ENCODE data around the gene ULK1.

ULK1 gene

DNA sequence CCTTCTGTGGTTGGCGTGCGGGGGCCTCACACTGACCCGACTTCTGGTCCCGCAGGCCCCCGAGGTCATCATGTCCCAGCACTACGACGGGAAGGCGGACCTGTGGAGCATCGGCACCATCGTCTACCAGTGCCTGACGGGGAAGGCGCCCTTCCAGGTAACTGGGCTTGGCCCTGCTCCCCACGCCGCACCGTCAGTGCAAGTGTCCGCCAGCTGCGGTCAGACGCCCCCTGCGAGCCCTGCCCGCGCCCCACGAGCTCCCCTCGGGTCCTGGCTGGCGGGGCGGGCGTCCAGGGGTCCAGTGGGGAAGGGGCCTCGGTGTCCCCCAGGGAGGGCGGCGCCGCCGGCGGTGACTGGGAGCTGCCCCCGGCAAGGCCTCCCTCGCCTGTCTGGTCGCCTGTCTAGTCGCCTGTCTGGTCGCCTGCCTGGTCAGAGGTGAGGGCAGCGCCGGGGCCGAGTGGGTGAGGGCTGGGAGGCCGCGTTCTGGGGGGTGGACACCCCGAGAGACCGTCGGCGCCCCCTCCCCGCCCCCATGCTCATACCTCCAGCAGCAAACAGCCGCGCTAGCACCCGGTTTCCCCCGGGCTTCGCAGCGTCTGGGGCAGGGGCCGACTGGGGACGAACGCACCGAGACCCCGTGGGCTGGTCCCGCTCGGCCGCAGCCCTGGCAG, 14.8 kb downstream of the ULK1 start:
- CTCF ChIA-PET: no interaction called here
- H3K36me3 ChIP-seq (ENCODE audit: control insufficient read depth in 2 of 2, insufficient read depth in 1 of 2, low read length in 2 of 2): peaks cover 0 to 79% of the 10 kb centered on the region in 2 experiments; a peak in 2 of 3 replicates
- POLR2A ChIA-PET: no interaction called here
- TF ChIP-seq ZBTB20 (tag by site-specific recombination; IDR thresholded peaks at IDR 0.05) (no peak), ZFHX2 (tag by site-specific recombination; conservative IDR thresholded peaks at IDR 0.05) (no peak), MYNN (tag by site-specific recombination; IDR thresholded peaks at IDR 0.05; ENCODE audit: borderline replicate concordance) (no peak), ZNF549 (tag by site-specific recombination; IDR thresholded peaks at IDR 0.05) (no peak), ZNF701 (tag by site-specific recombination; IDR thresholded peaks at IDR 0.05) (no peak), ZNF239 (tag by site-specific recombination; IDR thresholded peaks at IDR 0.05) (no peak), ZNF658 (tag by site-specific recombination; IDR thresholded peaks at IDR 0.05) (no peak), ZNF560 (tag by site-specific recombination; IDR thresholded peaks at IDR 0.05; ENCODE audit: borderline replicate concordance) (no peak), PRDM1 (tag by site-specific recombination; IDR thresholded peaks at IDR 0.05) (no peak), ZNF366 (tag by site-specific recombination; conservative IDR thresholded peaks at IDR 0.05) (no peak), ZNF529 (tag by site-specific recombination; IDR thresholded peaks at IDR 0.05; ENCODE audit: insufficient replicate concordance) (no peak), ZFP41 (tag by site-specific recombination; IDR thresholded peaks at IDR 0.05; ENCODE audit: borderline replicate concordance) (no peak), ZNF169 (tag by site-specific recombination; IDR thresholded peaks at IDR 0.05) (no peak), REPIN1 (tag by site-specific recombination; IDR thresholded peaks at IDR 0.05; ENCODE audit: low read depth) (no peak), ZNF157 (tag by site-specific recombination; IDR thresholded peaks at IDR 0.05) (no peak), ZNF707 (tag by site-specific recombination; IDR thresholded peaks at IDR 0.05) (no peak), ZNF596 (tag by site-specific recombination; IDR thresholded peaks at IDR 0.05) (no peak), ZNF335 (tag by site-specific recombination; conservative IDR thresholded peaks at IDR 0.05) (no peak)
- TF ChIP-seq, protein P1, sequence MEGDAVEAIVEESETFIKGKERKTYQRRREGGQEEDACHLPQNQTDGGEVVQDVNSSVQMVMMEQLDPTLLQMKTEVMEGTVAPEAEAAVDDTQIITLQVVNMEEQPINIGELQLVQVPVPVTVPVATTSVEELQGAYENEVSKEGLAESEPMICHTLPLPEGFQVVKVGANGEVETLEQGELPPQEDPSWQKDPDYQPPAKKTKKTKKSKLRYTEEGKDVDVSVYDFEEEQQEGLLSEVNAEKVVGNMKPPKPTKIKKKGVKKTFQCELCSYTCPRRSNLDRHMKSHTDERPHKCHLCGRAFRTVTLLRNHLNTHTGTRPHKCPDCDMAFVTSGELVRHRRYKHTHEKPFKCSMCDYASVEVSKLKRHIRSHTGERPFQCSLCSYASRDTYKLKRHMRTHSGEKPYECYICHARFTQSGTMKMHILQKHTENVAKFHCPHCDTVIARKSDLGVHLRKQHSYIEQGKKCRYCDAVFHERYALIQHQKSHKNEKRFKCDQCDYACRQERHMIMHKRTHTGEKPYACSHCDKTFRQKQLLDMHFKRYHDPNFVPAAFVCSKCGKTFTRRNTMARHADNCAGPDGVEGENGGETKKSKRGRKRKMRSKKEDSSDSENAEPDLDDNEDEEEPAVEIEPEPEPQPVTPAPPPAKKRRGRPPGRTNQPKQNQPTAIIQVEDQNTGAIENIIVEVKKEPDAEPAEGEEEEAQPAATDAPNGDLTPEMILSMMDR (tag by site-specific recombination; IDR thresholded peaks at IDR 0.05): no peak
- TF ChIP-seq, protein P2, sequence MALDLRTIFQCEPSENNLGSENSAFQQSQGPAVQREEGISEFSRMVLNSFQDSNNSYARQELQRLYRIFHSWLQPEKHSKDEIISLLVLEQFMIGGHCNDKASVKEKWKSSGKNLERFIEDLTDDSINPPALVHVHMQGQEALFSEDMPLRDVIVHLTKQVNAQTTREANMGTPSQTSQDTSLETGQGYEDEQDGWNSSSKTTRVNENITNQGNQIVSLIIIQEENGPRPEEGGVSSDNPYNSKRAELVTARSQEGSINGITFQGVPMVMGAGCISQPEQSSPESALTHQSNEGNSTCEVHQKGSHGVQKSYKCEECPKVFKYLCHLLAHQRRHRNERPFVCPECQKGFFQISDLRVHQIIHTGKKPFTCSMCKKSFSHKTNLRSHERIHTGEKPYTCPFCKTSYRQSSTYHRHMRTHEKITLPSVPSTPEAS (tag by site-specific recombination; IDR thresholded peaks at IDR 0.05): no peak
- no peak overlapping the region for H3K4me3 ChIP-seq (ENCODE audit: low read depth, low read length)
- no peaks in the 10 kb centered on the region for H3K9me3 ChIP-seq (ENCODE audit: control insufficient read depth, insufficient read depth, low read depth, low read length)
- H3K27ac ChIP-seq (ENCODE audit: extremely low read depth, low read depth, low read length): no peak overlapping the region
- H3K4me1 ChIP-seq (ENCODE audit: control insufficient read depth, insufficient read depth, low read length): peaks cover 5% of the 10 kb centered on the region

GRCh38 chr12:131909752-131910219, 15.4 kb downstream of the ULK1 start:
- Histone ChIP-seq H3K4me1 (ENCODE audit: control insufficient read depth, insufficient read depth, low read length) (peaks cover 5% of the 10 kb centered on the region), H3K27ac (ENCODE audit: extremely low read depth, low read depth, low read length) (no peak overlapping the region), H3K4me3 (ENCODE audit: low read depth, low read length) (no peak overlapping the region), H3K36me3 (ENCODE audit: control insufficient read depth in 2 of 2, insufficient read depth in 1 of 2, low read length in 2 of 2) (peaks cover 0 to 85% of the 10 kb centered on the region in 2 experiments; a peak in 2 of 3 replicates), H3K9me3 (ENCODE audit: control insufficient read depth, insufficient read depth, low read depth, low read length) (no peaks in the 10 kb centered on the region)
- CTCF ChIA-PET: no interaction called here
- POLR2A ChIA-PET: interaction anchor here (0.6 to 1.1 kb wide), 3 partner anchors 20 to 82 kb away, joined by 3 to 5 read pairs (median 3); no protein-coding TSS in a partner anchor
- TF ChIP-seq ZNF639 (tag by site-specific recombination; IDR thresholded peaks at IDR 0.05): no peak
- no peak for TF ChIP-seq ZNF513 (tag by site-specific recombination; IDR thresholded peaks at IDR 0.05)
- no peak for TF ChIP-seq ZNF202 (tag by site-specific recombination; IDR thresholded peaks at IDR 0.05; ENCODE audit: borderline replicate concordance)
- TF ChIP-seq ZNF768 (tag by site-specific recombination; IDR thresholded peaks at IDR 0.05): no peak
- no peak for TF ChIP-seq ZNF677 (tag by site-specific recombination; IDR thresholded peaks at IDR 0.05)
- no peak for TF ChIP-seq ZNF530 (tag by site-specific recombination; IDR thresholded peaks at IDR 0.05; ENCODE audit: low read depth)
- TF ChIP-seq SETDB1 (IDR thresholded peaks at IDR 0.05; ENCODE audit: insufficient read length, low read length): no peak
- no peak for TF ChIP-seq ZFP69B (tag by site-specific recombination; IDR thresholded peaks at IDR 0.05)
- TF ChIP-seq BCL11A (tag by site-specific recombination; IDR thresholded peaks at IDR 0.05; ENCODE audit: low read depth): no peak
- no peak for TF ChIP-seq ZNF654 (tag by site-specific recombination; IDR thresholded peaks at IDR 0.05; ENCODE audit: low read depth)
- TF ChIP-seq ZNF707 (tag by site-specific recombination; IDR thresholded peaks at IDR 0.05): no peak
